OCI-LY3 (cell line): ENCODE data around the gene EDEM3.
A peak's percentile ranks its signal among the peaks of the same experiment; 100 is the strongest.

Experiments
- H2AFZ ChIP-seq: fragments of 200-600, 300-600 bp; shearing (Covaris generic); 2 replicates; pipeline ENCODE4 v1.6.0; 2014; ENCODE audit warnings: antibody characterized with exemption, low read depth, low read length
- H3K27ac ChIP-seq: fragments of 200-600, 300-600 bp; sonication (generic); 2 replicates; pipeline ENCODE4 v1.5.1; 2014; ENCODE audit warnings: mild to moderate bottlenecking, low read length, moderate library complexity, mixed read lengths
- H3K27me3 ChIP-seq: fragments of 200-600, 300-600 bp; sonication (generic); 2 replicates; pipeline ENCODE4 v1.6.1; 2014; ENCODE audit warnings: low read depth, low read length, mixed read lengths
- H3K36me3 ChIP-seq: fragments of 200-600, 300-600 bp; sonication (generic); replicated peaks from 2 replicates; pipeline ENCODE3; 2014; ENCODE audit warnings: low read depth, low read length, mixed read lengths
- H3K4me1 ChIP-seq: fragments of 300-600, 200-600 bp; sonication (generic); 2 replicates; pipeline ENCODE4 v1.6.1; 2014; ENCODE audit warnings: low read length, mixed read lengths
- H3K4me2 ChIP-seq: fragments of 200-600, 300-600 bp; sonication (generic); 2 replicates; pipeline ENCODE4 v1.6.1; 2014; ENCODE audit warnings: low read length, mixed read lengths
- H3K4me3 ChIP-seq: fragments of 300-600, 200-600 bp; sonication (generic); 2 replicates; pipeline ENCODE4 v1.5.1; 2014; ENCODE audit warnings: antibody characterized with exemption, mild to moderate bottlenecking, low read length, moderate library complexity
- H3K79me2 ChIP-seq: fragments of 300-600, 200-600 bp; shearing (Covaris generic); 2 replicates; pipeline ENCODE4 v1.6.1; 2014; ENCODE audit warnings: mild to moderate bottlenecking, low read length, mixed read lengths
- H3K9ac ChIP-seq: fragments of 300-600, 200-600 bp; shearing (Covaris generic); 2 replicates; pipeline ENCODE4 v1.6.0; 2014; ENCODE audit warnings: mild to moderate bottlenecking, low read length, moderate library complexity
- H3K9me3 ChIP-seq: fragments of 200-600, 300-600 bp; shearing (Covaris generic); 2 replicates; pipeline ENCODE4 v1.6.1; 2014; ENCODE audit warnings: low read length, mixed read lengths; ENCODE audit not compliant: insufficient read depth
- H4K20me1 ChIP-seq: fragments of 200-600, 300-600 bp; sonication (generic); 2 replicates; pipeline ENCODE4 v1.6.1; 2016; ENCODE audit warnings: low read length, mixed read lengths; ENCODE audit not compliant: insufficient read depth
- CTCF ChIP-seq: fragments of 200-600, 300-600 bp; sonication (generic); IDR thresholded peaks from 2 replicates; pipeline ENCODE4 v1.5.1; 2014; ENCODE audit warnings: antibody characterized with exemption, low read length, low read depth
- EZH2phosphoT487 ChIP-seq: fragments of 200-600 bp; shearing (Covaris generic); IDR thresholded peaks from 2 replicates; pipeline ENCODE4 v1.6.1; 2018; ENCODE audit warnings: antibody characterized with exemption, mixed run types, low read depth

EDEM3 gene

GRCh38 chr1:184752656-184753055 lies 2.0 kb downstream of the EDEM3 start:
- H3K4me3 ChIP-seq: no peak overlapping the region
- peak overlapping the region; percentile 78 for H3K4me2 ChIP-seq
- TF ChIP-seq CTCF (no peak), EZH2phosphoT487 (no peak)
- peaks cover 20% of the 10 kb centered on the region for H3K79me2 ChIP-seq
- no peaks in the 10 kb centered on the region for H3K27me3 ChIP-seq
- H3K9ac ChIP-seq: no peak overlapping the region
- no peaks in the 10 kb centered on the region for H3K36me3 ChIP-seq
- no peaks in the 10 kb centered on the region for H4K20me1 ChIP-seq
- no peaks in the 10 kb centered on the region for H3K9me3 ChIP-seq
- no peak overlapping the region for H2AFZ ChIP-seq
- no peak overlapping the region for H3K27ac ChIP-seq
- H3K4me1 ChIP-seq: peaks cover 24% of the 10 kb centered on the region

GRCh38 chr1:184748740-184749139 lies 5.9 kb downstream of the EDEM3 start:
- Histone ChIP-seq H3K9ac (no peak overlapping the region), H3K4me1 (peaks cover 27% of the 10 kb centered on the region), H3K9me3 (no peaks in the 10 kb centered on the region), H3K27me3 (no peaks in the 10 kb centered on the region), H3K4me3 (no peak overlapping the region), H4K20me1 (no peaks in the 10 kb centered on the region), H2AFZ (no peak overlapping the region), H3K27ac (no peak overlapping the region), H3K36me3 (peaks cover 3% of the 10 kb centered on the region), H3K4me2 (no peak overlapping the region), H3K79me2 (peaks cover 12% of the 10 kb centered on the region)
- TF ChIP-seq CTCF (no peak), EZH2phosphoT487 (no peak)

- Histone ChIP-seq H2AFZ (no peak overlapping the region), H3K27ac (peak overlapping the region; percentile 54)
These were observed 7.3 kb downstream of the EDEM3 start for GRCh38 chr1:184747089-184747955.

More at GRCh38 chr1:184747089-184747955, 7.3 kb downstream of the EDEM3 start:
- Histone ChIP-seq H3K79me2 (no peaks in the 10 kb centered on the region), H3K4me3 (no peak overlapping the region), H3K36me3 (peaks cover 3% of the 10 kb centered on the region), H3K9ac (0 out of 2 replicates have a peak overlapping the region, but pooled peaks have one; percentile 12), H3K4me2 (peak overlapping the region; percentile 49), H3K27me3 (no peaks in the 10 kb centered on the region), H3K9me3 (no peaks in the 10 kb centered on the region), H4K20me1 (no peaks in the 10 kb centered on the region), H3K4me1 (peaks cover 15% of the 10 kb centered on the region)
- TF ChIP-seq CTCF: no peak
- no peak for TF ChIP-seq EZH2phosphoT487
